NT2/D1 (cell line): ENCODE data around the gene LCN9.

Experiments used
- SUZ12 ChIP-seq: IDR thresholded peaks from 2 replicates; pipeline ENCODE4 v1.6.1; 2011; ENCODE audit not compliant: insufficient read length, insufficient read depth; ENCODE audit errors: extremely low read depth
- ZNF274 ChIP-seq: IDR thresholded peaks from 2 replicates; pipeline ENCODE4 v1.6.1; 2011; ENCODE audit warnings: mild to moderate bottlenecking, low read depth, low read length

DNA sequence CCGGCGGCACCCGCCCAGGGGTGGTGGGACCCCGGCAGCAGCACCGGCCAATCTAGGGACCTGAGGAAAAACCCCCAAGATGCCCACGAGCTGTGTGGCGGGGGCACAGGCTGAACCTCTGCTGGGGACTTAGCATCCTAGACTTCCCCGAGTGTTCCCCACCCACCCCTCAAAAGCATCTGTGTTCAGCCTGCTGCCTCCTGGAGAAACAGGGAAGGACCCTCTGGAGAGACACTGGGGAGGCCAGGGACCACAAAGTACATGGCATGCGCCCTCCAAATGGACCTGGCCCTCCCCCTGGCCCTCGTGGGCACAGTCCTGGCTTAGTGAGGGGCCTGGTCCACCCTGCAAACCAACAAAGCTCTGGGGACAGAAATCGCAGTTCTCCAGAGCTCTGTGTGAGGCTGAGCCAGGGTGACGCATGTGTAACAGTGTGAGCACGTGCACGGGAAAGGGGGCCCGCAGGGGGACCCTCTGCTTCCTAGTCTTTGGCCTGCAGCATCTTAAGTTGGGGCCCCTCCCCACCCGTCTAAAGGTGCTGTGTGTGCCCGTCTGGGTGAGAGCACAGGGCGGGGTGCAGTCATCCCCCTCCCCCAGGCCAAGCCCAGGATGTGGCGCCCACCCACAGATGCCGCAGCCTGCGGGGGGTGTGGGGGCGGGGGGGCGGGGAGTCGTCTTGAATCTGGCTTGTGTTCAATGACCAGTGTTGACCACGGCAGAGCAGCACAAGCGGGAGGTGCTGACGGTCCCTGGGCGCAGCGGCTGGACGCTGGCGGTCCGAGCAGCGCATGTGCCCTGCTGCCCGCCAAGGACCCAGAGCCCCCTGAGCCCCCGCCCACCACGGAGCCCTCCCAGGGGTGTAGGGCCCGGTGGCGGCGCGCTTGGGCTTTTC is 38.2 kb downstream of the LCN9 start:
- TF ChIP-seq SUZ12 (no peak), ZNF274 (no peak)
